Fibroblast of mammary gland (primary cell): ENCODE data around the gene ZBTB18.

ENCODE experiments used
- DNase-seq: peaks from one replicate; pipeline ENCODE4 v3.0.0-alpha.2; 2010; ENCODE audit warnings: low read depth
- H3K4me3 ChIP-seq: 2 replicates; pipeline ENCODE4 v1.5.1; 2011; ENCODE audit warnings: low read depth, mild to moderate bottlenecking, low read length, moderate library complexity; ENCODE audit not compliant: control insufficient read depth
- CTCF ChIP-seq: conservative IDR thresholded peaks from 2 replicates; pipeline ENCODE4 v1.5.1; 2011; ENCODE audit warnings: low read depth, low read length, inconsistent platforms; ENCODE audit not compliant: control insufficient read depth, insufficient read depth

The ZBTB18 gene

DNA sequence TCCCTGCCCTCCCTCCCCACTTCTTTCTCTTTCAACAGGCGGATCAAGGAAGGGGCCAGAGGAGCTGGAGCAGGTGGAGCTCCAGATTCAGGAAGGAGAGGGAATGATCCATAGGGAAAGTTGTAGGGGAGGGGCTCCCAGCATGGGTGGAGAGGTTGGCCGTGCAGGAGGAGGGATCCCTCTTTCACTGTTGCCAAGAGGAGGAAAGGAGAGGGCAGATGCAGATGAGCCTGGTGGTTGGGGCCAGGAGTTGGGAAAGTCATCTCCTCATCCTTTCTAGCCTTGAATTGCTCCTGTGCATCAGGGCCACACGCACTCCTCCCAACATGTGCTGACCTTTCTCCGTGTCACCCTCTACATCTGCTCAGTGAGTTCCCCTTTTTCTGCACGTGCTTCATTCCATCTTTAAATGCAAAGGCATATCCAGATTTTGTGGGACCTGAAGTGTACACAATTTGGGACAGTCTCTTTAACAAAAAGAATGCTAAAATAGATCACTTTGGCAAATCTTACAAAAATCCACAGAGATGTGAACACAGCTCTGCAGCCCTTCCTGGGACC, 32.4 kb downstream of the ZBTB18 start:
- no peak for TF ChIP-seq CTCF
- no peak overlapping the region for H3K4me3 ChIP-seq
- no peak for DNase-seq

DNA sequence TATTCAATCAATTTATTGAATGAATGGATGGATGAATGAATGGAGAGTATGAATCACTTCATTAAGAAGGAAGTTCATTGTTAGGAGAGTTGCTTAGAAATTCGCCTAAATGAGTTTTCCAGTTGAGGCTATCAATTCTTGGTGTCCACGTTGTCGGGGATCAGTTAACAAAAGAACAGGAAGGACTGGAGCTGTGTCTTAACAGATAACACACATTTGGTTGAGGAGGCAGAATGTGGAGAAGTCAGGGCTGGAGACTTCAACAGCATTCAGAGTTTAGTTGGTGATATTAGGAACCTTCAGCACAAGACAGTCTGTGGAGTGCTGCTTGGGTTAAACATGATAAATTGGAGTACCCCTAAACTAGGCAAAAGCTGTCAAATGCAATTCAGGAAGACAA, 33.7 kb downstream of the ZBTB18 start:
- TF ChIP-seq CTCF, result no peak
- DNase-seq, result no peak
- H3K4me3 ChIP-seq, result no peak overlapping the region

- H3K4me3 ChIP-seq, result no peak overlapping the region
- TF ChIP-seq CTCF, result no peak
- no peak for DNase-seq
Observed at GRCh38 chr1:244085891-244086290, 34.8 kb downstream of the ZBTB18 start.

DNA sequence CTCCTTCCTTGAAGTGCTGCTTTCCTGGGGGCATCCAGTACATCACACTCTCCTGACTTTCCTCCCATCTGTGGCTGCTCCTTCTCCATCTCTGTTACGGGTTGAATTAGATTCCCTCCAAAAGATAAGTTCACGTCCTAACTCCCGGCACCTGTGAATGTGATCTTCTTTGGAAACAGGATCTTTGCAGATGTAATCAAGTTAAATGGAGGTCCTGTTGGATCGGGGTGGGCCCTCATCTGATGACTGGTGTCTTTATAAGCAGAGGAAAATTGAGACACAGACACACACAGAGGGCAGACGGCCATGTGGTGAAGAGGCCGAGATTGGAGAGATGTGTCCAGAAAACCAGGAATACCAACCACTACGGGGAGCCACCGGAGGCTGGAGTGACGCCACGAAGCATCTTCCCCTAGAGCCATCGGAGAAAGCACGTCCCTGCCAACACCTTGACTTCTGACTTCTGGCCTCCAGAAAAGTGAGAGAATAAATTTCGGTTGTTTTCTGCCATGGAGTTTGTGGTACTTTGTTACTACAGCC, 36.0 kb downstream of the ZBTB18 start:
- no peak for DNase-seq
- no peak for TF ChIP-seq CTCF
- H3K4me3 ChIP-seq, result no peak overlapping the region

GRCh38 chr1:244087611-244088010, 36.5 kb downstream of the ZBTB18 start:
- TF ChIP-seq CTCF, result no peak
- no peak overlapping the region for H3K4me3 ChIP-seq
- DNase-seq, result no peak

GRCh38 chr1:244088161-244088560, 37.1 kb downstream of the ZBTB18 start:
- DNase-seq, result no peak
- TF ChIP-seq CTCF, result no peak
- H3K4me3 ChIP-seq, result no peak overlapping the region

GRCh38 chr1:244089561-244089960, 38.5 kb downstream of the ZBTB18 start:
- no peak for TF ChIP-seq CTCF
- no peak overlapping the region for H3K4me3 ChIP-seq
- no peak for DNase-seq
